GM12874 (cell line): ENCODE data around the gene KBTBD4.

Experiments
- TF ChIP-seq, protein P1 (sequence below): IDR thresholded peaks from 2 replicates; pipeline ENCODE4 v1.5.1; 2011; ENCODE audit warnings: low read depth, mild to moderate bottlenecking, control low read depth, low read length, moderate library complexity; ENCODE audit not compliant: insufficient read depth

The KBTBD4 gene

DNA sequence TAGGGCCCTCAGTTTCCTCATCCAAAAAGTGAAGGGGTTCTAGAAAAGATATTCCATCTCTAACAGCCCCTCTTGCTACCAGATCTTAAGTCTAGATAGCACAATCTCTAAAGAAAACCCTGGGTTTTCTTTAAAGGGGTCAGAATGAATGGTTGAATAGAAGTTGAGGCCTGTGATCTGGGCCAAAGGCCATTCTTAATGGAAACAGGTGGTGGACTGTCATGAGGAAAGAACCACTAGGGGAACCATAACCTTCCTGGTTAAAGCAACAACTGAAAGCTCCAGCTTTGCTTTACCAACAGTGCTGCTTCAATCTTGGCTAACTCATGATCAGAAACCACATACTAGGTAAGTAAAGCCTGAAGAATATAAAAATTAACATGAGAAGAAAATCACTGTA lies 27.7 kb downstream of the KBTBD4 start:
- TF ChIP-seq, protein P1, sequence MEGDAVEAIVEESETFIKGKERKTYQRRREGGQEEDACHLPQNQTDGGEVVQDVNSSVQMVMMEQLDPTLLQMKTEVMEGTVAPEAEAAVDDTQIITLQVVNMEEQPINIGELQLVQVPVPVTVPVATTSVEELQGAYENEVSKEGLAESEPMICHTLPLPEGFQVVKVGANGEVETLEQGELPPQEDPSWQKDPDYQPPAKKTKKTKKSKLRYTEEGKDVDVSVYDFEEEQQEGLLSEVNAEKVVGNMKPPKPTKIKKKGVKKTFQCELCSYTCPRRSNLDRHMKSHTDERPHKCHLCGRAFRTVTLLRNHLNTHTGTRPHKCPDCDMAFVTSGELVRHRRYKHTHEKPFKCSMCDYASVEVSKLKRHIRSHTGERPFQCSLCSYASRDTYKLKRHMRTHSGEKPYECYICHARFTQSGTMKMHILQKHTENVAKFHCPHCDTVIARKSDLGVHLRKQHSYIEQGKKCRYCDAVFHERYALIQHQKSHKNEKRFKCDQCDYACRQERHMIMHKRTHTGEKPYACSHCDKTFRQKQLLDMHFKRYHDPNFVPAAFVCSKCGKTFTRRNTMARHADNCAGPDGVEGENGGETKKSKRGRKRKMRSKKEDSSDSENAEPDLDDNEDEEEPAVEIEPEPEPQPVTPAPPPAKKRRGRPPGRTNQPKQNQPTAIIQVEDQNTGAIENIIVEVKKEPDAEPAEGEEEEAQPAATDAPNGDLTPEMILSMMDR, result peak; percentile 46

DNA sequence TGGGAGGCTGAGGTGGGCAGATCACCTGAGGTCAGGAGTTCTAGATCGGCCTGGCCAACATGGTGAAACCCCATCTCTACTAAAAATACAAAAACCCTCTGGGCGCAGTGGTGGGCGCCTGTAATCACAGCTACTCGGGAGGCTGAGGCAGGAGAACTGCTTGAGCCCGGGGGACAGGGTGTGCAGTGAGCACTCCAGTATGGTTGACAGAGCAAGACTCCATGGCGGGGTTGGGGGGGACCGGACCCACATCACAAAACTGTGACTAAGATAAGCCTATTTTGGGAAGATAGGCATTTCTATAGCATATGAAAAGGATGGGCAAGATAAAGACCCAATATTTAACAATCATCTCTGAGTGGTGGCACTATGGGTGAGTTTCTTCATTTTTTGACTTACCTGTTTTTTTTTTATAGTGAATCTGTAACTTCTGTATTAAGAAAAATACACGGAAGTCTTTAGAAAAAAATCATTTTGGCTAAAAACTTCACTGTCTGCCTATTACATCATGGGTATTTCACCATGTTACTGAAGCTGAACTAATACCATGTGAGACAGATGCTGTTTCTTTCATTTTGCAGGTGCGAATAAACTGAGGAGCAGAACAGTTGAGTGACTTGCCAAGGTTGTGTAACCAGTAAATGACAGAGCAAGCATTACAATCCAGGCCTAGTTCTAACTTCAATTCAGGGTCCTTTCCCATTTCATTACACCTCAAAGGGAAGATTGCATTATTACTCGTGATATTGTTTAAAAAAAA lies 28.3 kb downstream of the KBTBD4 start:
- TF ChIP-seq, protein P1, result no peak

DNA sequence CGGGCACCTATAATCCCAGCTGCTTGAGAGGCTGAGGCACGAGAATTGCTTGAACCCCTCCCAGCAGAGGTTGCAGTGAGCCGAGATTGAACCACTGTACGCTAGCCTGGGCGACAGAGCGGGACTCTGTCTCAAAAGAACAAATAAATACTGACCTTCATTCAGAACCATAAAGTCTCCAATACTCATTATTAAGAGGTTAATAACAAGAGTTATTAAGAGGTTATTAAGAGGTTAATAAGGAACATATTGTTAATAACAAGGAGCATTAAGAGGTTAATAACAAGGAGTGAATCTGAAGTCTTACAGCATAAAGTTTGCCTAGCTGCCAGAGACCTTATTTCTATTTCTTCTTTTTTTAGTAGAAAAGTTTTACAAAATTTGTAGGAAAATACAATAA lies 33.5 kb downstream of the KBTBD4 start:
- TF ChIP-seq, protein P1, result no peak

DNA sequence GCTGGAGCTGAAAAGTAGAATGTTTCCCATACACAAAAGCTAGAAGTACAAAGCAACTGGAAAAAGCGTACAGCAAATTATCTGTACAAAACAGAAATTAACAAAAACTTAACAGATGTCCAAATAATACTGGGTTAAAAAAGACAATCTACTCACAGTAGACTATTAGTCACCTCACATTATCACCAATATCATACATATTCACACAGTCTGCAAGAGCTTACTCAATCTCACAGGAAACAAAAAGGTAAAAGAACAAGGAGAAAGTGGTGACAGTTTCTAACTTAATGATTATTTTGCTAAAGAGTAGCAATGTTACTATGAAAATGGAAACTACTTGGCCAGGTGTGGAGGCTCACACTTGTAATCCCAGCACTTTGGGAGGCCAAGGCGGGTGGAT lies 37.7 kb downstream of the KBTBD4 start:
- TF ChIP-seq, protein P1, result no peak

DNA sequence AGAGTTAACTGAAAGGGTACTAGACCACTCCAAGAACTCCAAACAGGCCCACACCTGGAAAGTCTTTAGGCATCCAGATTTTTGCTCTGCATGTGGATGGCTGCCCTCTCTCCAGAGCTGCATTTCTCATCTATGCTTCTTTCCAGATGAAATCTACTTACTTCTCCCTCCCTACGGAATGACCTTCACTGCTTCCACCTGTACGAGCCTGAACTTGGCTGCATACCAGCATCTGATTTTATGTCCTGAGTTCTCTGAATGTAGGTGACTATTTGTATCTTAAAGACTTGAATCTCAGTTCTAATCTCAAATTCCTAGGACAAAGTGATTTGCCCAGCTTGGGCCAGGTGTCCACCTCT lies 39.1 kb downstream of the KBTBD4 start:
- TF ChIP-seq, protein P1, result no peak

DNA sequence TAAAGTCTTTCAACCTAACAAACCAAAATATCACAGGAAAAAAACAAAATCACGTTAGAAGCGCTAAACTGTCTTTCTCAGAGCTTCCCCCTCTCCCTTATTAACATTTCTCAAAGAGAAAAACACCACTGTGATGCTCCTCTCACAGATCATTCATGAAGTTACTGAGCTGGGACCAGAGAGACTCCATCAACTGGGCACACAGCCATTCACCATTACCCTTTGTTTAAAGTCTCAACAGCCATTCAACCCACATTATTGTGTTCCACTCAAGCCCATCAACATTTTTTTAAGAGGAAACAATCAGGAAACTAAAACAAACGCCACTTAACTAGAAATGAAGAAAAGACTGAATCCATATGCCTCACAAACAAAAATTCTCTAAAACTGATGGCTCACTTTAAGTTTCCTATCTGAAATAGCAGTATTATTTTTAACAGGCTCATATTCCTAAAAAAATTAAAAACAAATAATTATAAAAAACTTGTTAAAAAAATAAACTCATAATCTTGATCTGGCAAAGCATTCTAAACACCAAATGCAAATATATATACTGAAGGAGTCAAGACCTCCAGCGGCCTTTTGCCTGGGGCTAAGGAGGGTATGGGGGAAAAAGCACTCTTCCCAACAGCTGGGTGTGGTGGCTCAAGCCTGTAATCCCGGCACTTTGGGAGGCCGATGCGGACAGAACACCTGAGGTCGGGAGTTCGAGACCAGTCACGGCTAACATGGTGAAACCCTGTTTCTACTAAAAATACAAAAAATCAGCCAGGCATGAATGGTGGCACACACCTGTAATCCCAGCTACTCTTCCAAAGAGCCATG lies 39.8 kb downstream of the KBTBD4 start:
- TF ChIP-seq, protein P1, result no peak

DNA sequence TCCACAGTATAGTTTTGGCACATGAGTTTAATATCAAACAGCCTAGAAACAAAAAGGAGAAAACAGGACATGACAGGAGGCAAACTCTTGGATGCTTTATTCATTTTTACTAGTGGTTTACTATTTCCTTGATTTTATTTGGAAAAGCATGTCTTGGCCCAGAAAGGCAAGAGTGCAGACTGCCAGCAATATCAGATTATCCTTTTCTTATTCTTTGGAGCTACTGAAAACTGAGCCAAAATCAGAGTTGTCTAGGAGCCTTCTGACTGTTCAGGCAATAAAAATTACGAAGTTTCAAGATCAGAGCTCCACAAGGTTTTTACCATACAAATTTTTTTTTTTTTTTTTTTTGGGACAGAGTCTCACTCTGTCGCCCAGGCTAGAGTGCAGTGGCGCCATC lies 41.9 kb downstream of the KBTBD4 start:
- TF ChIP-seq, protein P1, result no peak
